Spinal cord (tissue), 10 donors: Measurements from ENCODE around the gene SEBOX. TPM values are rescaled to one million over a fixed set of nuclear protein-coding genes. Genes with fewer than 3 reads are reported as not detected.

ENCODE experiments used
- DNase-seq, 6 donors: peaks; one replicate each; pipeline versions ENCODE4 v3.0.0 to v3.0.0-alpha.2; 2013 to 2015; ENCODE audit warnings: low spot score in 6 of 6, low read depth in 4 of 6
- H3K27ac ChIP-seq: one replicate; pipeline ENCODE4 v1.5.1; 2013; ENCODE audit warnings: low read depth, low read length, control low read depth
- H3K27me3 ChIP-seq: one replicate; pipeline ENCODE4 v1.6.1; 2013; ENCODE audit warnings: low read length; ENCODE audit not compliant: control insufficient read depth, insufficient read depth
- H3K36me3 ChIP-seq: one replicate; pipeline ENCODE4 v1.6.1; 2013; ENCODE audit warnings: low read length; ENCODE audit not compliant: control insufficient read depth, insufficient read depth
- H3K4me1 ChIP-seq: one replicate; pipeline ENCODE4 v1.6.1; 2013; ENCODE audit warnings: low read length; ENCODE audit not compliant: control insufficient read depth, insufficient read depth
- H3K4me3 ChIP-seq: one replicate; pipeline ENCODE4 v1.5.1; 2013; ENCODE audit warnings: low read depth, low read length, control low read depth
- H3K9me3 ChIP-seq: one replicate; pipeline ENCODE4 v1.6.1; 2013; ENCODE audit warnings: low read length; ENCODE audit not compliant: control insufficient read depth, insufficient read depth
- WGBS: methylation state at CpG from one replicate; pipeline ENCODE4 v1.1.5; 2013; ENCODE audit warnings: missing lambda C conversion rate; ENCODE audit not compliant: insufficient coverage; 5-methylcytosine and 5-hydroxymethylcytosine counted together
- polyA plus RNA-seq, 2 donors: library from polyadenylated mRNA; unstranded; fragments of 120-200 nt; gene quantifications; one replicate each; pipeline ENCODE4 v1.2.1, GENCODE V29; 2013; ENCODE audit not compliant: insufficient read length in 2 of 2
- total RNA-seq, 2 donors: library from RNA; depleted of rRNA in 1 of 2; stranded (reverse); fragments of 120-200 nt in 1 of 2; fragments of >200 nt in 1 of 2; gene quantifications; one replicate each; pipeline versions ENCODE4 v1.2.3 to v1.2.4, GENCODE V29; 2013 to 2014
- donor health status: healthy.

SEBOX gene
- total and polyA plus RNA-seq, 4 donors: 0.32 TPM; not detected in 3

DNA sequence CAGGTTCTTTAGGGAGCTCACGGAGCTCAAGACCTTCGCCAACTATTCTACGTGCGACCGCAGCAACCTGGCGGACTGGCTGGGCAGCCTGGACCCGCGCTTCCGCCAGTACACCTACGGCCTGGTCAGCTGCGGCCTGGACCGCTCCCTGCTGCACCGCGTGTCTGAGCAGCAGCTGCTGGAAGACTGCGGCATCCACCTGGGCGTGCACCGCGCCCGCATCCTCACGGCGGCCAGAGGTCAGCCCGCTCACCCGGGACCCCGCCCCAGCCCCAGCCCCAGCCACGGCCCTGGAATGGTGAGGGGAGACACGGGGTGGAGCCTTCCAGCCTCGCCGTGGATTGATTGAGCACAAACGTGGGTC is 20.0 kb upstream of the SEBOX start:
- WGBS: 49% methylated on average over 29 of the region's 29 CpGs
- Histone ChIP-seq H3K27ac (no peak overlapping the region), H3K4me1 (peaks cover 23% of the 10 kb centered on the region), H3K9me3 (no peaks in the 10 kb centered on the region), H3K4me3 (peak overlapping the region; percentile 20), H3K27me3 (no peaks in the 10 kb centered on the region), H3K36me3 (peaks cover 54% of the 10 kb centered on the region)
- DNase-seq: no peak

- Histone ChIP-seq H3K36me3 (peaks cover 49% of the 10 kb centered on the region), H3K9me3 (no peaks in the 10 kb centered on the region), H3K4me3 (peak overlapping the region; percentile 20), H3K4me1 (peaks cover 23% of the 10 kb centered on the region), H3K27me3 (no peaks in the 10 kb centered on the region), H3K27ac (no peak overlapping the region)
- WGBS: 37% methylated on average over 56 of the region's 56 CpGs
- no peak for DNase-seq
Measured at GRCh38 chr17:28384281-28385036, 19.5 kb upstream of the SEBOX start.

DNA sequence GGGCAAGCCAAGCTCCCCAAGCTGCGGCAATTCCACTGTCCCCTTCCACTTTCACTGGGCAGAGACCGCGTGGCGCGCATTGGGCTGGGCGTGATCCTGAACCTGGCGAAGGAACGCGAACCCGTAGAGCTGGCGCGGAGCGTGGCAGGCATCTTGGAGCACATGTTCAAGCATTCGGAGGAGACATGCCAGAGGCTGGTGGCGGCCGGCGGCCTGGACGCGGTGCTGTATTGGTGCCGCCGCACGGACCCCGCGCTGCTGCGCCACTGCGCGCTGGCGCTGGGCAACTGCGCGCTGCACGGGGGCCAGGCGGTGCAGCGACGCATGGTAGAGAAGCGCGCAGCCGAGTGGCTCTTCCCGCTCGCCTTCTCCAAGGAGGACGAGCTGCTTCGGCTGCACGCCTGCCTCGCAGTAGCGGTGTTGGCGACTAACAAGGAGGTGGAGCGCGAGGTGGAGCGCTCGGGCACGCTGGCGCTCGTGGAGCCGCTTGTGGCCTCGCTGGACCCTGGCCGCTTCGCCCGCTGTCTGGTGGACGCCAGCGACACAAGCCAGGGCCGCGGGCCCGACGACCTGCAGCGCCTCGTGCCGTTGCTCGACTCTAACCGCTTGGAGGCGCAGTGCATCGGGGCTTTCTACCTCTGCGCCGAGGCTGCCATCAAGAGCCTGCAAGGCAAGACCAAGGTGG is 16.3 kb upstream of the SEBOX start:
- Histone ChIP-seq H3K4me1 (peaks cover 23% of the 10 kb centered on the region), H3K27me3 (no peaks in the 10 kb centered on the region), H3K4me3 (no peak overlapping the region), H3K27ac (no peak overlapping the region), H3K9me3 (no peaks in the 10 kb centered on the region), H3K36me3 (peaks cover 29% of the 10 kb centered on the region)
- peak in 2 of 6 donors; percentile 63 to 81 for DNase-seq
- 10% methylated on average over 72 of the region's 72 CpGs for WGBS

DNA sequence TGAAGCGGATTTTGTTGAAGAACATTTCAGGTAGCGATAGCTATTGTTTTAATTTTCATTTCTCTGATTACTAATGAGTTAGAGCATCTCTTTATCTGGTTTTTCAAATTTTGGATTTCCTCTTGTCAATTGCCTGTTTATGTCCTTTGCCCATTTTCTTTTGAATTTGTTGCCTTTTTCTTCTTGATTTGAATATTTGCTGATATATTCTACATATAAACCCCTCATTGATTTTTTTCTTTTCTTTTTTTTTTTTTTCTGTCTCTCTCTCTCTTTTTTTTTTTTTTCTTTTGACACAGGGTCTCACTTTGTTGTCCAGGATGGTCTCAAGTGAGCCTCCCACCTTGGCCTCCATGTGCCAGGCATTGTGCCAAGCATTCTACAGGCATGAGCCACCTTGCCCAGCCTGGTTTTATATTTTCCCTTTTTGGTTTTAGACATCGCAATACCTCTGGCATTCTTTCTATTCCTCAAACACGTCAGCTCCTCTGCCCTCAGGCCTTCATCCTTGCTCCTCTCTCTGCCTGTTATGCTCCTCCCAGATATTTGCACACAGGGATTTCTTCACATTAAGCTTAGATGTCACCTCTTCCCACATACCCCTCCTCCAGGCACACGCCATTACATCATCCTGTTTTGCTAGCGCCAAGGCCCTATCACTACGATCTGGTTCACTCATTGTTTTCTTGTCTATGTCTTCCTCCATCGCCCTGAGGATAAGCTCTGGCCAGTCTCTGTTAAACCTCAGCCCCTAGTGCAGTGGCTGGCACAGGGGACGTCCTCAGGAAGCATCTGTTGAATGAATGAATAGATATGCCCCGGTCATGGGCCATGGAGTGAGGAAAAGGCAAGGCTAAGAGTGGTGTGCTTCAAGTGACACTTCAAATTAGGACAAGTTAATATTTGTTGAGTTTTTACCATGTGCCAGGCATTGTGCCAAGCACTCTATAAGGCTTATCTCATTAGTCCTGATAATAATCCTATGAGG is 15.1 kb upstream of the SEBOX start:
- Histone ChIP-seq H3K27me3 (no peaks in the 10 kb centered on the region), H3K9me3 (no peaks in the 10 kb centered on the region), H3K4me1 (peaks cover 23% of the 10 kb centered on the region), H3K27ac (no peak overlapping the region), H3K4me3 (no peak overlapping the region), H3K36me3 (peaks cover 29% of the 10 kb centered on the region)
- DNase-seq: no peak
- WGBS: 84% methylated on average over 8 of the region's 10 CpGs

GRCh38 chr17:28372945-28373274 is 7.9 kb upstream of the SEBOX start:
- peak overlapping the region; percentile 48 for H3K4me3 ChIP-seq

DNA sequence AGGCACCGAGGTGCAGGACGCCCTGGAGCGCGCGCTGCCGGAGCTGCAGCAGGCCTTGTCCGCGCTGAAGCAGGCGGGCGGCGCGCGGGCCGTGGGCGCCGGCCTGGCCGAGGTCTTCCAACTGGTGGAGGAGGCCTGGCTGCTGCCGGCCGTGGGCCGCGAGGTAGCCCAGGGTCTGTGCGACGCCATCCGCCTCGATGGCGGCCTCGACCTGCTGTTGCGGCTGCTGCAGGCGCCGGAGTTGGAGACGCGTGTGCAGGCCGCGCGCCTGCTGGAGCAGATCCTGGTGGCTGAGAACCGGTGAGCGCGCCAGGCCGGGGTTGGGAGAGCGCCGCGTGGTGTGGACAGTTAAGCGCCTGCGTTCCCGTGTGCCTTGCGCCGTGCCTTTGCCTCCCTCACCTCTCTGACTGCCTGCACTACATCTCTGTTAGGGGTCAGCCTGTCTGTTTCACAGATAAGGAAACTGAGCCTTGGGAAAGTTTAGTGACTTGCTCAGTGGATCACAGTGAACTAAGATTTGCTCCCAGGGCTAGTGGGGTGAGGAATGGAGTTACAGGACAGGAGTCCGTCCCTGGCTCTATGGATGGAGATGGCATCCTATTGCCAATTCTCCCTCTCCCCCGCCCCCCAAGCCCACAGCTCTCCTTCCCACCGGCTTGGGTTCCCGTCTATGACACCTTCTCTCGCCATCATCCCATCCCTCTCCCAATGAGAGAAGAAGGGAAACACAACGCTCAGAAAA is 7.4 kb upstream of the SEBOX start:
- Histone ChIP-seq H3K27me3 (no peaks in the 10 kb centered on the region), H3K4me3 (peak overlapping the region; percentile 48), H3K4me1 (peaks cover 34% of the 10 kb centered on the region), H3K36me3 (peaks cover 31% of the 10 kb centered on the region), H3K27ac (no peak overlapping the region), H3K9me3 (no peaks in the 10 kb centered on the region)
- under 1% methylated on average over 48 of the region's 53 CpGs for WGBS
- DNase-seq: peak in 3 of 6 donors; percentile 25 to 70 (median 62)

More at GRCh38 chr17:28372945-28373274, 7.9 kb upstream of the SEBOX start:
- DNase-seq: no peak
- H3K9me3 ChIP-seq: no peaks in the 10 kb centered on the region
- H3K36me3 ChIP-seq: peaks cover 28% of the 10 kb centered on the region
- peaks cover 34% of the 10 kb centered on the region for H3K4me1 ChIP-seq
- H3K27me3 ChIP-seq: no peaks in the 10 kb centered on the region
- WGBS: 69% methylated on average over 4 of the region's 6 CpGs
- H3K27ac ChIP-seq: no peak overlapping the region

- Histone ChIP-seq H3K27me3 (no peaks in the 10 kb centered on the region), H3K9me3 (no peaks in the 10 kb centered on the region), H3K4me3 (peak within 1 kb of the TSS; percentile 73), H3K36me3 (peaks cover 37% of the 10 kb centered on the region), H3K4me1 (peaks cover 34% of the 10 kb centered on the region), H3K27ac (peak within 1 kb of the TSS; percentile 82)
- peak; percentile 58 to 98 (median 80) for DNase-seq
- under 1% methylated on average over 72 of the region's 80 CpGs for WGBS
Measured at GRCh38 chr17:28371245-28372202, 6.5 kb upstream of the SEBOX start, which contains the start of gene SARM1. Gene SARM1, plus strand, starts transcription at chr17:28371694. Its CDS starts 339 bp downstream, at chr17:28372033.

- no peaks in the 10 kb centered on the region for H3K9me3 ChIP-seq
- no peak for DNase-seq
- H3K4me1 ChIP-seq: peaks cover 34% of the 10 kb centered on the region
- H3K27ac ChIP-seq: peak overlapping the region; percentile 82
- H3K36me3 ChIP-seq: peaks cover 35% of the 10 kb centered on the region
- no peak overlapping the region for H3K4me3 ChIP-seq
- no CpG with 5 or more reads among the region's 1 CpG for WGBS
- no peaks in the 10 kb centered on the region for H3K27me3 ChIP-seq
Measured at GRCh38 chr17:28370744-28371103, 5.7 kb upstream of the SEBOX start.
